ENCODE measurements around the gene CHIC2.

GRCh38 chr4:54066088-54066415, 1.6 kb upstream of the CHIC2 start:
- TF ChIP-seq CTCF (IDR thresholded peaks at IDR 0.05): no peak
- no peak for TF ChIP-seq POLR2A (IDR thresholded peaks at IDR 0.05)

Data from body of pancreas (tissue), 4 donors.